GF-D8 (cell line): Measurements from ENCODE around the gene HOXC13.

Source experiments
- DNase-seq: peaks from one replicate; lab custom pipeline; 2025; lab: John Stamatoyannopoulos, UW

The HOXC13 gene, protein sequence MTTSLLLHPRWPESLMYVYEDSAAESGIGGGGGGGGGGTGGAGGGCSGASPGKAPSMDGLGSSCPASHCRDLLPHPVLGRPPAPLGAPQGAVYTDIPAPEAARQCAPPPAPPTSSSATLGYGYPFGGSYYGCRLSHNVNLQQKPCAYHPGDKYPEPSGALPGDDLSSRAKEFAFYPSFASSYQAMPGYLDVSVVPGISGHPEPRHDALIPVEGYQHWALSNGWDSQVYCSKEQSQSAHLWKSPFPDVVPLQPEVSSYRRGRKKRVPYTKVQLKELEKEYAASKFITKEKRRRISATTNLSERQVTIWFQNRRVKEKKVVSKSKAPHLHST

DNA sequence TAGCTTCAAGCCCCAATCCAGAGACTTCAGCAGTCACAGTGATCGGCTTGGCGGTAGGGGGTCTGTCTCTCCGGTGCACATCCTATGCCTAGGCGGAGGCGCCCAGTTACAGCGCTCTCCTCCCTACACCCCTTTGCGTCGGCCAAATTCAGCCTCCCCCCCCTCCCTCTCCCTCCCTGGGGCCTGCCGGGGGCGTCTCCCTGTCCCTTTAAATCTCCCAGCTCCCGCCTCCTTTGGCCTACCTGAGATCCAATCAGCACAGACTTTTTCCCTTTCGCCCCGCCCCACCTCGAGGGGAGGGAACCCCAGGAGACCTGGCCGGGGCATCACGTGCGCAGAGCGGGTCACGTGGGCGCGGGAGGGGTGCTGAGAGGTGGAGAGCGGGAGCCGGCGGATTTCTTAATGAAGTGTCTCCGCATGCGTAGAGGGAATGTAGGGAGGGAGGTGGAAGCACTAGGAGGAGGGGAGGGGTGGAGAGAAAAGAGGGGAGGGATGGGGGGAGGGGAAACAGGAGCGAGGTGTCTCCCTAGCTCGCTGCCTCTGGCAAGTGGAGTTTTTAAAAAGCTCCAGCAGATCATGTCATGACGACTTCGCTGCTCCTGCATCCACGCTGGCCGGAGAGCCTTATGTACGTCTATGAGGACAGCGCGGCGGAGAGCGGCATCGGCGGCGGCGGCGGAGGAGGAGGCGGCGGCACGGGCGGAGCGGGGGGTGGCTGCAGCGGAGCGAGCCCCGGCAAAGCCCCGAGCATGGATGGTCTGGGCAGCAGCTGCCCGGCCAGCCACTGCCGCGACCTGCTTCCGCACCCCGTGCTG lies at the start of gene HOXC13:
TSS of gene HOXC13 (plus strand) at position 506 of the 815 bp plus-strand sequence. CDS start at position 582, 76 bp downstream.
- no peak for DNase-seq

- DNase-seq, result no peak
Observed at GRCh38 chr12:53890081-53890480, 48.5 kb upstream of the HOXC13 start.

DNA sequence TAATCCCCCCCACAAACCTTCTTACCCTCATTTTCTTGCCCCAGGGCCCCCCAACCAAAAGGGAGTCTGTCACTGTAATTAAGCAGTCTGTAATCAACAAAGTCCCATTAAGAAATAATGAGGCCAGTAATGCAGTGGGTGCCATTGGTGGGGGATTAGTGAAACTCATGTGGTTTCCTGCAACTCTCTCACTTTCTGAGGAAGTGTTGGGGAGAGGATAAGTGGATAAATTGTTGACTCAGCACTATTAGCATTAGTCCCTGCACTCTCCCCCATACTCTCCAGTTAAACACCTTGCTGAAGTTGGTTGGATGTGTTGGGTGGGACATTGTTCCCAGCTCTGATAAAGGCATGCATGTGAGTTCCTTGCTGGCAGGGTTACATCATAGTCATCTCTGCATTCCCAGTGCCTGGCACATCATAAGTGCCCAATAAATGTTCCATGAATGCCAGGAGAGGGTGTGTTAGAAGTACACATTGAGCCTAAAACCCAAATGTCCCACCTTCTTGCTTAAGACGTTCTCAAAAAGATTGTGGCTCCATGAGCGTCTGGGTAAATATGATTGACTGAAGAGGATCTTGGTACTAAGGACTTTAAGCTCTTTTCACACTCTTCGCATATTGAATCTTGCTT lies 45.8 kb upstream of the HOXC13 start:
- DNase-seq, result no peak

- DNase-seq, result no peak
Observed at GRCh38 chr12:53899230-53899629, 39.4 kb upstream of the HOXC13 start.

GRCh38 chr12:53907103-53907502 lies 31.5 kb upstream of the HOXC13 start:
- no peak for DNase-seq

GRCh38 chr12:53916788-53917655 lies 21.6 kb upstream of the HOXC13 start:
- no peak for DNase-seq

DNA sequence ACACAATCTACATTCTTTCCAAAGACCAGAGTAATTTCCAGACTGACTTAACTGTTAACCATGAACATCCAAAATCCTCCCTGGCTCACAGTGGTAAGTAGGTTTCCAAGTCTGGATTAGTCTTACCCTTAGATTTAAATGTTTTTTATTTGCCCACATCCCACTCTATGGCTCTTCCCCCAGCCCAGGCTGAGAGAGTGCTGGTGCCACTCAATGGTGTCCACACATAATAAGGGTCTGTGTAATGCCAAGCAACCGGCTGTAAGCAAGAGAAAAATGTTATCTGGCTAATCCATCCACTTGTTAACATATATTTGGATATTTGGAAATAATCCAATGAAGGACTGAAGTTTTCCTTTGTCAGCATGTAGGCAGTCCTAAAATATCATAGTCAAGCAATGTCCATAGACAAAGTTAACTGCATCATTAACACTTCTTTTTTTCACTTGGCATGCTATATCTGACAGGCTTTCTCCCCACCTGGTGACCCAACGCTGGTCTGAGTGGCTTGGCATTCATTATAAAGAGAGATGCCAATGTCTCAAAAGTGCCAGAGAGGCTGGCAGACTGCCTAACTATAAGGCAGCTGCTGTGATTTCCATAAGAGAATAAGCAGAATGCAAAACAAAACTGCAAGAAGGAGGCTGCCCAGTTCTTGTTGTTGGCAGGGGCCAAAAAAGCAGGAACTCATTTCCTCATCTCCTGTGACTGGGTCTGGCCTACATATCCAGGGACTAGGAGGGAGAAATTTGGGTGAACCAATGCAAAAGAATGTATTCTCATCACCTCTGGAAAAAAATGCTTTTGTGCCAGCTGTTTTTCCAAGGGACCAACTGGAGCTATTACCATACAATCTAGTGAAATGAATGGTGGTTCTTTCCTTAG lies 13.9 kb upstream of the HOXC13 start:
- DNase-seq, result no peak

DNA sequence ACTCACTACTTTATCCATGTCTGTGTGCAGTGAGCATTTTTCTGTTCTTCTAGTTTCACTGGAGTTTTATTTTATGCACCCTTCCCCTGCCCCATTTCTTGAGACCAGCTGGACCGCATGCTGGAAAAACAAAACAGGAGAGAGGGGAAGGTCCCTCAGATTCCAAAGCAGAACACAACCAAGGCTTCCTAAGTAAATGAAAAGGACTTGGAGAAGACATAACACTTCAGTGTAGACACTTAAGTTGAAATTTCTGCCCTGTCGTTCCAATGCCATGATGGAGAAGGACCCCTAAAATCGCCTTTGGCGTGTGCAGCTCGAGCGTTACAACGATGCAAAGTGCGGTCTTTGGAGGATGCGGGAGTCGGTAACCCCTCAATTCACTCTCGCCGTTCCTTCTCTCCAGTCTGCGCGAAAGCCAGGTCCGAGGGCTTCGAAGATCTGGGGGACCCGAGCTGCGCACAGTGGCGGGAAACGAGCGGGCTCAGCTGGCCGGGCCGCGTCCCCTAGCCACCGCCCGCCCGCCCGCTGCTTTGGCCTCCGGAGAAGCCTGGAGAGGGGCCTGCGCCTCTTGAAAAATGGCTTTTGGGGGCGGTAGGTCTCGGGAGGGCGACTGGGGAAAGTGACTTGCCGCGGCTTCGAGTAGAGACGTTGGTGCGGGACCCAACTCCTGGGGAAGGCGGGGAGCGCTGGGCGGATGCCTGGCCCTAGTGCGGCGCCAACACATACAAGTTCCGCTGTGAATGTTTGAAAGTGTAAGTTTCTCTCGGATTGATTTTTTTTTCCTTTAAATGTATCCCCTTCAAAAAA lies 11.2 kb upstream of the HOXC13 start:
- no peak for DNase-seq

DNA sequence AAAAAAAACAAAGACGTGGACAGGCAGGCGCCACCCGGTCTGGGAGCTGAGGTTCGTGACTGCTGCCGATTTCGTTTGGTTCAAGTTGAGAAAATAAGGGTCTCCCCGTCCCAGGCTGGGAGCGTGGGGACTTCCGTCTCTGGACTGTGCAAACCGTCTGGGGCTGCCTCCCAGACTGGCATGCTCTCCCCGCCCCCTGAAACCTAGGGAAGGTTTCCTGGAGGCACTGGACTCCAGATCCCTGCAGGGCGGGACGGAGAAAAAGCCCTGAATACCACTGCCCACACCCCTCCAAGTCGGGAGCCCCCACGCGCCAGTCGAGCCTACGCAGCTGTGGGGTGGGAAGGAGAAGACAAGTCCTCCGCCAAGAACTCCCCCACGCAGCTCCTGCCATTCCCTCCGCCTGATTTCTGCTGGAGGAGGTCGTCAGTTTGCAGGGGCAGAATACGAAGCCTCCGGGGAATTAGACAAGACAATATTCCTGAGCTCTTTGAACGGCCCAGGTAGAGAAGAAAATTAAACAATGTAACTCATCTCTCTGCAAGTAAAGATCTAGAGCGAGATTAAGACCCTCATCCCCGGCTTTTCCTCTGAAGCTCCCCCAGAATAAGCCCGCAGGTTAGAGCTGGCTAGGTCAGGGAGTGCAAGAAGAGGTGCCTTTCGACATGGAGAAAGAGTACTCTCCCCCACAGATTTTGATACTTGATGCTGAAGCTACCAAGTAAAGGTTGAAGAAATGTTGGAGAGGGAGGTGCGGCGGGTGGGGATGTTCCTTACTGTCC lies 10.4 kb upstream of the HOXC13 start:
- no peak for DNase-seq

DNA sequence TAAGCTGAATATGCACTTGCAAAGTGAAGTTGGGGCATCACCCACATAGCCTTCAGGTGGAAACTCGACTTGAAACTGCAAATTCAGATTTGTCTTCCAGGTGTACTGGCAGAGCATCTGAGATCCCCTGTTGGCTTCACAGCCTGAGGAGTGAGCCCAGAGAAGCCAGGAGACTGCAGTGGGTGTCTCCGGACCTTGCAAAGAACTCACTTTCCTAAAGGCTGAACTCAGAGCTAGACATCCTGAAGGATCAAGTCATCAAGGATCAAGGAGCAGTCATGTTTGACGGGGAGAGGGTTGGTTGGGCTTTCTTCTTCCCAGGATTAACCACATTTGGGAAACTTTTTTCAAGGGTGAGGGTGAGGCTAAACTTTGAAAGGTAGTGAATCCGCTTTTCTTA lies 9.1 kb upstream of the HOXC13 start:
- DNase-seq, result no peak

DNA sequence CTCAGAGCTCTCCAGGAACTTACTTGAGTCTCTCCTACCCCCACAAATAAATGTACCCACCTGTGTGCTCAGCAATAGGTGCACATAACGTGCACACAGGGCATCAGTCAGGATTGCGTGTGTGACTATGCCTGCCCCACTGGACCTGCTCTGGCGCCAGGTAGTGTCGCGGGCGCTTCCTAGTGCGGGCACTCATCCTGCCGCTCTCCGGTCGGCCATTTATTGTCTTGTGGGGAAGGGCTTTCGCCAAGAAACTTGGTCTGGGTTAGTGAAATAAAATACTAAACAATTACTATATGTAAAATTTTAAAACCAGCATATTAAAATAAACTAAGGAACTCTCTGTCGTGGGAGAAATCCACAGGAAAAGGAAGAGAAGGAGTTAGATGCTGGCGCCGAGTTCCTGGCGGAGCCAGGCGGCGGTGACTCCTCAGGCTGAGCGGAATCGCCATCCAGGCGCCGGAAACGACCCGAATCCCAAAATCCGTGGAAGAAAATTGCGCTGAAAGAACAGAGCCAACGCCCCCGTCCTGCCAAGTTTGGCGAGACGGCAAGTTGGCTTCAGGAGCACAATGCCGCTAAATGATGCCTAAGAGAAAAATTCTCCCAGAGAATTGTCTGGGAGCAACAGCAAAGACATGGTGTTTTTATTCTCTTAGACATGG lies 7.9 kb upstream of the HOXC13 start:
- DNase-seq, result no peak

- DNase-seq, result no peak
Observed at GRCh38 chr12:53931844-53932581, 6.6 kb upstream of the HOXC13 start.

- no peak for DNase-seq
Observed at GRCh38 chr12:53932915-53933314, 5.7 kb upstream of the HOXC13 start.

DNA sequence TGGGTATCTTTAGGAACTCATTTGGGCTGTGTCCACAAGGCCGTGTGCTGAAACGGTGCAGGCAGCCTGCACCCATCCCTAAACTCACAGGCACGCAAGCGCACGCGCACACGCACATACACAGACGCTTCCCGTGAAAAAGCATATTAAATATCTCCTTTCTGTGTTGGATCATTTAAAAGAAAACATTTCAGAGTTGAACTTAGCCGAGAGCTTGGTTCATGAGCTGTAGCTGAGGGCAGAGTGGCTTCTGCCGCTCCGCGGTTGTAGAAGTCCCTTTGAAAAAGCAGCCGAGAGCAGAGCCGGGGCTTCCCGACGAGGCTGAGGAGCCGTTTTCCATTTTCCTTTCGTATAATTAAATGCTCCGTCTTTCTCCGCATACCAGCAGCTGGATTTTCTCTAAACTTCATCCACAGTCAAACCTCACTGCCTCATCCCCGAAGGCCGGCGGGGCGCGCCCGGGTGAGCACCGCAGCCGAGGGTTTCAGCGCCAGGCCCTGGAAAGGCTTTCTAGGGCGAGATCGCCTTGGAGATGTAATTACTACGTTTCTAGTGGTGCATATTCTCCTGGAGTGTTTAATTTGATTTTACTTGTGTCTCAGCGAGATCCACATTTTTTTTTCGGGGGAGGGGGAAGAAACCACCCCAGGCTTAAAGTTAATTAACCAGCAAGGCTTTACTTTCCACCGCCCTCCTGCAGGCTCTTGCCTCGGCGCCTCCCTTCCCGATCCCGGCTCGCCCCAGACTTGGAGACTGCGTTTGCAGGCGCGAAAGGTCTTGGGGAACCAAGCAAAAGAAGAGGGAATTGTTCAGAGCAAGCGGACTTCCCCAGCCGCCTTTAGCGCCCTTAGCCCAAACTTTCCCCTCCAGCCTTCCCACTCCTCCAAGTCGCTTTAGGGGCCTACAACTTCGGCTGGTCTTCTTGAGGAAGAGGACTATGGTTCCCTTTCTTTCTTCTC lies 3.0 kb upstream of the HOXC13 start:
- DNase-seq, result no peak

DNA sequence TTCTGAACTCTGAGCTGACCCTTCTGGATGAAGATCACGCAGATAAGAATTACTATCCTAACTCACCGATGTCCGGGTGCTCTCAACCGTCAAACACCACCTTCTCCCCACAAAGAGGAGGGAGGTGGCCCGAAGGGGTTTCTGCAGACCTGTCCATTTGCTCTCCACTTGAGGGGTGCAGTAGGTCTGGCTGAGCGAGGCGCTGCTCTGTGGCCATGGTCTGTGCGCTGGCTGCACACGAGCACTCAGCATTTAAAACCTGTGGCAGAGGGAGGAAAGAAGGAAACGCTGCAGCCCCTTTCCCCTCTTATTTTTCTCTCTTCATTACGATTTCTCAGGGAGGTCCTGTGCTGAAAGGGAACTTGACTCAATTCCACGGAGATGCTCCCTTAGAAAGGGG lies 1.5 kb upstream of the HOXC13 start:
- no peak for DNase-seq

GRCh38 chr12:53937596-53938325 lies 870 bp upstream of the HOXC13 start:
- DNase-seq, result no peak
